Tibial nerve (tissue), 4 donors: ENCODE measurements around the gene HOXB5. TPM values are rescaled to one million over a fixed set of nuclear protein-coding genes. Genes with fewer than 3 reads are reported as not detected.

Experiments
- DNase-seq, 2 donors: peaks; one replicate each; pipeline ENCODE4 v3.0.0-alpha.2; 2019; ENCODE audit warnings: low spot score in 2 of 2
- H3K27ac ChIP-seq, 4 donors: fragments of 200-600 bp; sonication (generic) in 3 of 4; one replicate each; pipeline ENCODE4 v1.5.1; 2017 to 2019; ENCODE audit warnings: mild to moderate bottlenecking in 1 of 4
- H3K27me3 ChIP-seq, 2 donors: fragments of 200-600 bp; sonication (generic) in 1 of 2; one replicate each; pipeline versions ENCODE4 v1.5.1 to v1.6.0; 2017 to 2019
- H3K36me3 ChIP-seq, 3 donors: fragments of 200-600 bp; sonication (generic); one replicate each; pipeline ENCODE4 v1.5.1; 2018 to 2019
- H3K4me1 ChIP-seq, 4 donors: fragments of 200-600 bp; sonication (generic) in 3 of 4; one replicate each; pipeline ENCODE4 v1.5.1; 2017 to 2019
- H3K4me3 ChIP-seq, 4 donors: fragments of 200-600 bp; sonication (generic) in 3 of 4; one replicate each; pipeline ENCODE4 v1.5.1; 2017 to 2019; ENCODE audit warnings: mild to moderate bottlenecking in 1 of 4, moderate library complexity in 1 of 4
- H3K9me3 ChIP-seq, 4 donors: fragments of 200-600 bp; sonication (generic) in 3 of 4; one replicate each; pipeline ENCODE4 v1.5.1; 2017 to 2019
- EP300 ChIP-seq, 2 donors: sonication (generic); formaldehyde crosslinking; IDR thresholded peaks; one replicate each; pipeline ENCODE4 v1.6.1; 2017; ENCODE audit warnings: antibody characterized with exemption in 2 of 2, mild to moderate bottlenecking in 1 of 2
- POLR2A ChIP-seq, 2 donors: fragments of 450-650 bp; IDR thresholded peaks; one replicate each; pipeline ENCODE4 v1.6.1; 2017; ENCODE audit warnings: antibody characterized with exemption in 2 of 2, mild to moderate bottlenecking in 2 of 2, moderate library complexity in 2 of 2
- WGBS, 2 donors: methylation state at CpG; one replicate each; pipeline ENCODE4 v1.1.5; 2018; 5-methylcytosine and 5-hydroxymethylcytosine counted together
- small RNA-seq: library from RNA; depleted of rRNA; stranded (forward); fragments of <200 nt; gene quantifications from one replicate; pipeline ENCODE3, GENCODE V24; 2016
- total RNA-seq, 4 donors: library from RNA; depleted of rRNA; stranded (reverse); fragments of >200 nt; gene quantifications; one replicate each; pipeline ENCODE4 v1.1.0, GENCODE V29; 2016

Gene HOXB5
- total RNA-seq, 4 donors from 2014 or later: 1.6 to 1.8 TPM; not detected in 2

- H3K27ac ChIP-seq: peak overlapping the region; percentile 89 to 96 (median 92)
- peaks cover 0 to 50% of the 10 kb centered on the region in 2 donors for H3K27me3 ChIP-seq
- H3K4me1 ChIP-seq: peaks cover 0 to 29% (median 2%) of the 10 kb centered on the region in 4 donors
- peak overlapping the region; percentile 51 to 66 (median 59) for H3K4me3 ChIP-seq
- DNase-seq: peak in 1 of 2 donors; percentile 20
- H3K36me3 ChIP-seq: no peaks in the 10 kb centered on the region
- 3 to 5% methylated on average over 29 to 36 of the region's 36 CpGs for WGBS, 2 donors
- TF ChIP-seq EP300 (IDR thresholded peaks at IDR 0.05): peak in 1 of 2 donors; percentile 39
- no peak for TF ChIP-seq POLR2A (IDR thresholded peaks at IDR 0.05)
- H3K9me3 ChIP-seq: no peaks in the 10 kb centered on the region
Measured at GRCh38 chr17:48541577-48542113, 51.9 kb downstream of the HOXB5 start.

Small RNA genes within 50 kb of the gene (small RNA-seq; reads per million reads assigned to genes)
- not detected for gene MIR196A1

Other genes with a start within 250 kb of the HOXB5 start
- 1 to 10 TPM in 3 of 4 donors, under 1 TPM in 1; 0.59 to 2.0 (median 1.3) TPM for gene SKAP1, start 163.6 kb downstream of the HOXB5 start, total RNA-seq
- not detected for gene HOXB1, start 62.8 kb downstream of the HOXB5 start, total RNA-seq
- 10 to 100 TPM in 3 of 4 donors, 1 to 10 TPM in 1; 6.9 to 29.3 (median 19.2) TPM for gene HOXB2, start 48.7 kb downstream of the HOXB5 start, total RNA-seq
- 1 to 10 TPM; 1.2 to 3.5 (median 2.0) TPM for gene HOXB4, start 15.4 kb downstream of the HOXB5 start, total RNA-seq
- 10 to 100 TPM in 2 of 4 donors, 1 to 10 TPM in 2; 3.7 to 14.1 (median 9.4) TPM for gene HOXB3, start 3.5 kb downstream of the HOXB5 start, total RNA-seq
- 1 to 10 TPM in 3 of 4 donors, under 1 TPM in 1; 0.66 to 5.1 (median 2.9) TPM for gene HOXB6, start 11.2 kb upstream of the HOXB5 start, total RNA-seq
- 1 to 10 TPM; 1.8 to 4.0 (median 2.3) TPM for gene HOXB7, start 17.2 kb upstream of the HOXB5 start, total RNA-seq
- gene HOXB8, start 21.5 kb upstream of the HOXB5 start, total RNA-seq: under 1 TPM in 2 of 4 donors, not detected in 2; 0.66 to 0.90 TPM
- gene HOXB9, start 32.6 kb upstream of the HOXB5 start, total RNA-seq: under 1 TPM in 2 of 4 donors, not detected in 2; 0.21 to 0.30 TPM
- not detected for gene PRAC1, start 128.7 kb upstream of the HOXB5 start, total RNA-seq
- not detected for gene PRAC2, start 129.4 kb upstream of the HOXB5 start, total RNA-seq
- gene HOXB13, start 135.0 kb upstream of the HOXB5 start, total RNA-seq: not detected
- gene TTLL6, start 223.4 kb upstream of the HOXB5 start, total RNA-seq: 1 to 10 TPM in 2 of 4 donors, under 1 TPM in 2; 0.21 to 4.8 (median 0.99) TPM
- gene CALCOCO2, start 237.3 kb upstream of the HOXB5 start, total RNA-seq: 100 to 1,000 TPM; 167 to 302 (median 232) TPM